Measurements from ENCODE around the gene TMEM178B. TPM values are rescaled to one million over a fixed set of nuclear protein-coding genes. Genes with fewer than 3 reads are reported as not detected.

Gene TMEM178B
- total RNA-seq, 4 donors from 2014 or later = under 0.01 to 0.94 (median 0.35) TPM

- no peak for TF ChIP-seq CTCF (IDR thresholded peaks at IDR 0.05; ENCODE audit: low read depth)
Observed at GRCh38 chr7:141306081-141306480, 232.2 kb downstream of the TMEM178B start.

GRCh38 chr7:141312395-141312794, 238.5 kb downstream of the TMEM178B start:
- no peak for TF ChIP-seq CTCF (IDR thresholded peaks at IDR 0.05; ENCODE audit: low read depth)

- TF ChIP-seq CTCF (IDR thresholded peaks at IDR 0.05; ENCODE audit: low read depth) = no peak
Observed at GRCh38 chr7:141312828-141313521, 239.1 kb downstream of the TMEM178B start.

- TF ChIP-seq CTCF (IDR thresholded peaks at IDR 0.05; ENCODE audit: low read depth) = no peak
Observed at GRCh38 chr7:141313896-141314295, 240.0 kb downstream of the TMEM178B start.

- no peak for TF ChIP-seq CTCF (IDR thresholded peaks at IDR 0.05; ENCODE audit: low read depth)
Observed at GRCh38 chr7:141317033-141317585, 243.2 kb downstream of the TMEM178B start.

- TF ChIP-seq CTCF (IDR thresholded peaks at IDR 0.05; ENCODE audit: low read depth) = no peak
Observed at GRCh38 chr7:141320287-141320686, 246.4 kb downstream of the TMEM178B start.

- TF ChIP-seq CTCF (IDR thresholded peaks at IDR 0.05; ENCODE audit: low read depth) = no peak
Observed at GRCh38 chr7:141322383-141322782, 248.5 kb downstream of the TMEM178B start.

Data from subcutaneous adipose tissue (tissue), 4 donors.